Omental fat pad (tissue), 4 donors: ENCODE data around the gene DEGS2. TPM values are rescaled to one million over a fixed set of nuclear protein-coding genes. Genes with fewer than 3 reads are reported as not detected.

Experiments
- ATAC-seq: fragments of 150-250 bp; one replicate; pipeline ENCODE4 v1.9.1; 2016; ENCODE audit warnings: mild to moderate bottlenecking, moderate library complexity; ENCODE audit not compliant: low FRiP score
- DNase-seq: peaks from one replicate; pipeline ENCODE4 v3.0.0-alpha.2; 2019; ENCODE audit warnings: low spot score
- total RNA-seq, 4 donors: library from RNA; depleted of rRNA; stranded (reverse); fragments of >200 nt; gene quantifications; one replicate each; pipeline ENCODE4 v1.1.0, GENCODE V29; 2016
- TF ChIP-seq, protein P1 (sequence below), 3 donors: fragments of 450-650 bp; IDR thresholded peaks; one replicate each; pipeline ENCODE4 v1.5.1; 2016 to 2017; ENCODE audit warnings: antibody characterized with exemption in 3 of 3, mild to moderate bottlenecking in 3 of 3, moderate library complexity in 2 of 3

The DEGS2 gene
- total RNA-seq, 4 donors from 2014 or later: 0.19 to 0.79 (median 0.19) TPM; not detected in 1

DNA sequence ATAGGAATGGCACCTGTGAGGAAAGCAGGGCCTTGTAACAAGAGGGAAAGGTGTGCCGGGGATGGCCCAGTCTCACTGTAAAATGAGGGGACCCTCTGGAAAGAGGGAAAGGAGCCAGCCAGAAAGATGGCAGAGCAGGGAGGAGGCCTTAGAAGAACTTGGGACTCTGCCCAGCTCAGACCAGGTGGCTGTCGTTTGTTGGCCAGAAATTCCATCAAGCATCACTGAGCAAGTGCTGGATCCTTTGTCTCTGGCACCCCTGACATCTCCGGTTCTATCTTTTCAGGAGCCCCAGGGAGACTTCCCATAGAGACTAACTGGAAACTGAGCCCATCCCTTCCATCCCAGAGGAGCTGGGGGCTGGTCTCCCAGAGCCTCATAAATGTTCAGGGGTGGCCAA, 43.3 kb downstream of the DEGS2 start:
- TF ChIP-seq, protein P1, sequence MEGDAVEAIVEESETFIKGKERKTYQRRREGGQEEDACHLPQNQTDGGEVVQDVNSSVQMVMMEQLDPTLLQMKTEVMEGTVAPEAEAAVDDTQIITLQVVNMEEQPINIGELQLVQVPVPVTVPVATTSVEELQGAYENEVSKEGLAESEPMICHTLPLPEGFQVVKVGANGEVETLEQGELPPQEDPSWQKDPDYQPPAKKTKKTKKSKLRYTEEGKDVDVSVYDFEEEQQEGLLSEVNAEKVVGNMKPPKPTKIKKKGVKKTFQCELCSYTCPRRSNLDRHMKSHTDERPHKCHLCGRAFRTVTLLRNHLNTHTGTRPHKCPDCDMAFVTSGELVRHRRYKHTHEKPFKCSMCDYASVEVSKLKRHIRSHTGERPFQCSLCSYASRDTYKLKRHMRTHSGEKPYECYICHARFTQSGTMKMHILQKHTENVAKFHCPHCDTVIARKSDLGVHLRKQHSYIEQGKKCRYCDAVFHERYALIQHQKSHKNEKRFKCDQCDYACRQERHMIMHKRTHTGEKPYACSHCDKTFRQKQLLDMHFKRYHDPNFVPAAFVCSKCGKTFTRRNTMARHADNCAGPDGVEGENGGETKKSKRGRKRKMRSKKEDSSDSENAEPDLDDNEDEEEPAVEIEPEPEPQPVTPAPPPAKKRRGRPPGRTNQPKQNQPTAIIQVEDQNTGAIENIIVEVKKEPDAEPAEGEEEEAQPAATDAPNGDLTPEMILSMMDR (IDR thresholded peaks at IDR 0.05): no peak
- ATAC-seq (no peak), DNase-seq (no peak)

DNA sequence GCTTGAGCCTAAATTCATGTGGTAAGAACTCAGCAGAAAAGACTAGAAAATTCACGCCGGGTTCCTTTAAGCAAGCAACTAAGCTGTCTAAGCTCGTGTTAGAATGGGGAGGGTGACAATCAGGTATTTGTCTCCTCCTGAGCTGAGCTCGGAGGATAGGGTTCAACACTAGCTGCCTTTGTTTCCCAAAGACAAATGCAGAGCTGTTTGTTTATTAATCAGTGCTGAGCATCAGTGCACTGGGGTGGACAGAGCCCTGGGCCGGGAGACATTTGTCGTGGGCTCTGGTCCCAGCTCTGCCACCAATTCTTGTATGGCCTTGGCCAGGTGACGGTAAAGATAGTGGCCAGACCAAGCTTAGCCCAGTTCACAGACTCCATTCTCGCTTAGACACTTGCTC, 43.7 kb downstream of the DEGS2 start:
- DNase-seq: no peak
- TF ChIP-seq, protein P1 (IDR thresholded peaks at IDR 0.05): no peak
- no peak for ATAC-seq

DNA sequence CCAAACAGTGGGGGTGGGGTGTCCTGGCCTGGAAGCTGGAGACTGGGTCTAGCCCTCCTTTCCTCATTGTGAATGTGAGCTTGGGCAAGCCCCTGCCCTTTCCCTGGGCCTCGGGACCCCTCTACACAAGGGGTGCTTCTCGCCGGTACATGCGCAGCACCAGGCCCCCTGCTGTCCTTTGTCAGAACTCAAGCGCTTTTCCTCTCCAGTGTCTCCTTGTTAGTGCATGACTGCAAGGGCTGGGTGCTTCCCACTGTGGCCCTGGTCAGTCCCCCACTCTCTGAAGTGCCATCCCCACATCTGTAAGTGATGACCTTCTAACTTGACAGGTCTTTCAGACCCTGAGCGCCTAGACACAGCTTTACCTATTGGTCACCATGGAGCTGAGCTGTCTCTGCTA, 44.2 kb downstream of the DEGS2 start:
- DNase-seq: no peak
- TF ChIP-seq, protein P1 (IDR thresholded peaks at IDR 0.05): no peak
- no peak for ATAC-seq

DNA sequence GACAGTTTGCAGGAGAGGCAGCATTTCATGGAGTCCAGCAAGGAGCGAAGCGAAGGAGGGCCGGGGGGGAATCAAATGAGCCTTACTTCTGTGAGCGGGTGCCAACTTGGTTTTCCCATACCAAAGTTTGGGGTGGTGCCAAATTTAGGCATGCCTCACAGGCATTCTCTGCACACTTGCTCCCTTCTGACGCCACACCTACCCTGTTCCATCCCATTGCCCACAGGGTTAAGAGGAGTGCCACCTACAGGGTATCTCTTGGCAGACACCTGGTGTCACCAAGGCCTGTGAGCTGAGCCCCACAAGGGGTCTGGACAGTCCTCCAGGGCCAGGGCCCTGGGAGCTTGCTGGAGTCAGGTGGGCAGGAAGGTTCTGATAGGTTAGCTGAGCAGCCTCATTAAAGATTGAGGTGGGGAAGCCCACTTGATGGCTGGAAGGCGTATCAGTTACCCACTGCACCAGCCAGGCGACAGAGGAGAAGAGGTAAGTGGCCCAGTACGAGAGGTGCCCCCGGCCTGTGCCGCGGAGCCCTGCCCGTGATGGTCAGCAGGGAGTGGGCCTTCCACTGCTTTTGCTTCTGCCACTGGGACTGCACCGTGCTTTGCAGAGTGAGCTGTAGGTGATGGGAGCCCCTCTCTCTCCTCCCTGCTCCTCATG, 45.2 kb downstream of the DEGS2 start:
- ATAC-seq (no peak), DNase-seq (no peak)
- TF ChIP-seq, protein P1 (IDR thresholded peaks at IDR 0.05): no peak

DNA sequence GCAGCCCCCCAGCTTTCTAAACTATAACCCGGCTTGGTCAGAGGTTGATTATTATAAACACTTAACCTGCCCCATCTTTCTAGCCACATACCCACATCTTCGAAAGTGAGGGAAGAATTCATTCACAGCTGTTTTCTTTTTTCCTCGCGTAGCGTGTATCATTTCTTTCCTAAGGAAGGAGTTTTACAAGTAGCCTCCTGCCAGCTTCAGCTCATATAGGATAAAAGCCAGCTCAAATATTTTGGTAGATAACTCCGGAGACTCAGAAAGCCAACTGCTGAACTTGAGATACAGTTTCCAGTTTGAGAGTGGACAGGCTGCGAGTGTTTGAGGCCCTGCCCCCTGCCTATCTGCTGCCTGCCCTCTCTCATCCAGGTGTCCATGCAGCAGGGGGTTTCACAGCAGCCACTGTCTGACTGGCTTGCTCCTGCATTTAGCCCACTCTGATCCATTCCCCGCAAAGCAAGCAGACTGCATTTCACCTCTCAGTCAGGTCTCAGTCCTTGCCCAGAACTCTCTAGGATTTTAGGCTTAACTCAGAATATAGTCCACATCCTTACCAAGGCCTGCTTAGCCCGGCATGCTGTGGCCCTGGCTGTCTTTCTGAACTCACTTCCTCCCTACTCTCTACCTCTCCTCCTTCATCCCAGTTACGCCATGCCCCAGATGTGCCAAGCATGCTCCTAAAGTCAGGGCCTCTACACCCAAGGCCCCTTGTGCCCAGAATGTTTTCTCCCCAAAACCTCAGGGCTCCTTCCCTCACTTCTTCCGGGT, 47.3 kb downstream of the DEGS2 start:
- TF ChIP-seq, protein P1 (IDR thresholded peaks at IDR 0.05): no peak
- DNase-seq: no peak
- ATAC-seq: peak; percentile 39

DNA sequence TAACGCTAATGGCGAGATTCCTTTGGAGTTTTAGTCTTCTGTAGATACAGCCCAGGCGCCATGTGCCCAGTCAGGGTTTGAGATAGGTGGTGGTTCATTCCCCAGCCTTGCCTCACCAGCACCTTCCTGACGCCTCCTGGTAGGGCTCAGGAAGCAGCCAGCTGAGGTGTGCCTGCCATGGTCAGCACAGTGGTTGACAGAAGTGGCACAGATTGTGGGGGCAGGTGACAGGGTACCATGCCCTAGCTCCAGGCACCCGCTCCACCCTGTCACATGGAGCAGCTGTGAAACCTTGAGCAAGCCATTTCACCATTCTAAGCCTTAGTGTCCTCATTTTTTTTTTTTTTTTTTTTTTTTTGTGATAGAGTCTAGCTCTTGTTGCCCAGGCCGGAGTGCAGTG, 48.6 kb downstream of the DEGS2 start:
- TF ChIP-seq, protein P1 (IDR thresholded peaks at IDR 0.05): no peak
- no peak for DNase-seq

DNA sequence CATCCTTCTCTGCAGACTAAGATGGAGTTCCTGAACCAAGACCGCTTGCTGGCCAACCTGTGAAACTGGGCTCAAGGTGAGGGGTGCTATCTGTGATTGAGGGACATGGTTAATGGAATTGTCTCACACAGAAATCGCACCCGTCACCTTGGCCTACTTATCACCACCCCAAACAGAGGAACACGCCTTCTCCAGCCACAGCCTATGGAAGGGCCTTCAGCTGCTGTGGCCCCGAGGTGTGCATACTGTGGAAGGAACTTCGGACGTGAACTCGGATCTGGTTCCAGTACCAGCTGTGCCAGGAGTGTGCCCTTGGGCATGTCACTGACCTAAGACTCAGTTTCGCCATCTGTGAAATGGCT, 49.9 kb downstream of the DEGS2 start:
- DNase-seq: no peak
- ATAC-seq: no peak
- TF ChIP-seq, protein P1 (IDR thresholded peaks at IDR 0.05): no peak

More for the DNA sequence above, 48.6 kb downstream of the DEGS2 start:
- no peak for ATAC-seq
